Testis (tissue), 3 donors: ENCODE measurements around the gene RAB7B. TPM values are rescaled to one million over a fixed set of nuclear protein-coding genes. Genes with fewer than 3 reads are reported as not detected.

Source experiments
- DNase-seq: peaks from one replicate; pipeline ENCODE4 v3.0.0-alpha.2; 2019
- H3K27ac ChIP-seq, 2 donors: fragments of 200-600 bp; sonication (generic); one replicate each; pipeline ENCODE4 v1.5.1; 2019
- H3K27me3 ChIP-seq: fragments of 200-600 bp; sonication (generic); one replicate; pipeline ENCODE4 v1.5.1; 2019
- H3K36me3 ChIP-seq: fragments of 200-600 bp; sonication (generic); one replicate; pipeline ENCODE4 v1.5.1; 2017; ENCODE audit warnings: low read depth; ENCODE audit errors: missing control alignments
- H3K4me1 ChIP-seq: fragments of 200-600 bp; sonication (generic); one replicate; pipeline ENCODE4 v1.5.1; 2019
- H3K4me3 ChIP-seq, 2 donors: fragments of 200-600 bp; sonication (generic); one replicate each; pipeline ENCODE4 v1.5.1; 2017 to 2019
- H3K9me3 ChIP-seq: fragments of 200-600 bp; sonication (generic); one replicate; pipeline ENCODE4 v1.5.1; 2017
- CTCF ChIP-seq, 3 experiments: fragments of 450-650 bp in 2 of 3; fragments of 200-600 bp in 1 of 3; sonication (generic) in 1 of 3; IDR thresholded peaks; one replicate each; pipeline ENCODE4 v1.5.1; 2016 to 2019; ENCODE audit warnings: antibody characterized with exemption in 3 of 3, mild to moderate bottlenecking in 2 of 3, moderate library complexity in 1 of 3
- POLR2A ChIP-seq: fragments of 450-650 bp; IDR thresholded peaks from one replicate; pipeline ENCODE4 v1.6.1; 2017; ENCODE audit warnings: antibody characterized with exemption, mild to moderate bottlenecking, moderate library complexity
- WGBS, 2 donors: methylation state at CpG; one replicate each; pipeline ENCODE4 v1.1.5; 2018; 5-methylcytosine and 5-hydroxymethylcytosine counted together
- intact Hi-C: fragments of 100-400 bp; cut with DNase I; formaldehyde crosslinking; loops from one replicate; pipeline ENCODE4 v1.15.1; 2023; ENCODE audit warnings: low total_unique reads
- polyA plus RNA-seq: library from polyadenylated mRNA; stranded (reverse); fragments of 350-450 nt; fragmentation: Illumina TruSeq; extraction: RNeasy Lipid Tissue Mini Kit (QIAGEN cat#74804); gene quantifications from one replicate; pipeline ENCODE4 v1.2.3, GENCODE V29; 2014; ENCODE audit warnings: low read depth, low replicate concordance; ENCODE audit not compliant: insufficient read depth
- total RNA-seq, 2 donors: library from RNA; depleted of rRNA; stranded (reverse); fragments of >200 nt; gene quantifications; one replicate each; pipeline ENCODE4 v1.2.3, GENCODE V29; 2016

The RAB7B gene
- total and polyA plus RNA-seq, 3 donors from 2014 or later = 1.7 to 8.4 (median 6.2) TPM

- no peak for DNase-seq
These were observed 46.1 kb upstream of the RAB7B start for GRCh38 chr1:206049293-206049692.

GRCh38 chr1:206048582-206048981 is 45.4 kb upstream of the RAB7B start:
- Histone ChIP-seq H3K4me3 (no peak overlapping the region), H3K27ac (no peak overlapping the region), H3K36me3 (no peaks in the 10 kb centered on the region), H3K27me3 (no peaks in the 10 kb centered on the region), H3K4me1 (no peaks in the 10 kb centered on the region), H3K9me3 (no peaks in the 10 kb centered on the region)
- no peak for TF ChIP-seq POLR2A
- intact Hi-C loops = no loop called here
- 79 to 85% methylated on average over 6 of the region's 6 CpGs for WGBS, 2 donors
- no peak for DNase-seq

More at GRCh38 chr1:206049293-206049692, 46.1 kb upstream of the RAB7B start:
- TF ChIP-seq CTCF (IDR thresholded peaks at IDR 0.05) (no peak), POLR2A (no peak)
- Histone ChIP-seq H3K4me3 (no peak overlapping the region), H3K27me3 (no peaks in the 10 kb centered on the region), H3K4me1 (no peaks in the 10 kb centered on the region), H3K27ac (no peak overlapping the region), H3K36me3 (no peaks in the 10 kb centered on the region), H3K9me3 (no peaks in the 10 kb centered on the region)
- intact Hi-C loops = no loop called here

GRCh38 chr1:206047271-206047670 is 44.1 kb upstream of the RAB7B start:
- intact Hi-C loops = no loop called here
- WGBS, 2 donors = 70 to 81% methylated on average over 4 of the region's 4 CpGs
- H3K36me3 ChIP-seq = no peaks in the 10 kb centered on the region
- H3K27ac ChIP-seq = no peak overlapping the region
- no peaks in the 10 kb centered on the region for H3K27me3 ChIP-seq
- no peak for TF ChIP-seq CTCF (IDR thresholded peaks at IDR 0.05)
- TF ChIP-seq POLR2A = no peak
- no peak for DNase-seq
- H3K4me3 ChIP-seq = no peak overlapping the region
- no peaks in the 10 kb centered on the region for H3K9me3 ChIP-seq
- no peaks in the 10 kb centered on the region for H3K4me1 ChIP-seq

- H3K4me3 ChIP-seq = no peak overlapping the region
- no peak overlapping the region for H3K27ac ChIP-seq
- H3K4me1 ChIP-seq = no peaks in the 10 kb centered on the region
- no peaks in the 10 kb centered on the region for H3K36me3 ChIP-seq
- DNase-seq = peak; percentile 13
- intact Hi-C loops = no loop called here
- TF ChIP-seq CTCF (IDR thresholded peaks at IDR 0.05) = no peak
- TF ChIP-seq POLR2A = no peak
- no peaks in the 10 kb centered on the region for H3K9me3 ChIP-seq
- no peaks in the 10 kb centered on the region for H3K27me3 ChIP-seq
- 63 to 64% methylated on average over 7 of the region's 7 CpGs for WGBS, 2 donors
These were observed 38.4 kb upstream of the RAB7B start for GRCh38 chr1:206041640-206042039.

- WGBS, 2 donors = 66 to 68% methylated on average over 5 of the region's 5 CpGs
- DNase-seq = no peak
These were observed 37.1 kb upstream of the RAB7B start for GRCh38 chr1:206040328-206040727.

More at GRCh38 chr1:206040328-206040727, 37.1 kb upstream of the RAB7B start:
- H3K9me3 ChIP-seq = no peaks in the 10 kb centered on the region
- no peaks in the 10 kb centered on the region for H3K36me3 ChIP-seq
- TF ChIP-seq POLR2A (no peak), CTCF (IDR thresholded peaks at IDR 0.05) (no peak)
- no peaks in the 10 kb centered on the region for H3K27me3 ChIP-seq
- no peak overlapping the region for H3K27ac ChIP-seq
- H3K4me3 ChIP-seq = no peak overlapping the region
- H3K4me1 ChIP-seq = no peaks in the 10 kb centered on the region
- intact Hi-C loops = no loop called here
